ENCODE results near the gene KRTAP2-3.

GRCh38 chr17:41016578-41017215, 43.2 kb downstream of the KRTAP2-3 start:
- TF ChIP-seq, protein P1, sequence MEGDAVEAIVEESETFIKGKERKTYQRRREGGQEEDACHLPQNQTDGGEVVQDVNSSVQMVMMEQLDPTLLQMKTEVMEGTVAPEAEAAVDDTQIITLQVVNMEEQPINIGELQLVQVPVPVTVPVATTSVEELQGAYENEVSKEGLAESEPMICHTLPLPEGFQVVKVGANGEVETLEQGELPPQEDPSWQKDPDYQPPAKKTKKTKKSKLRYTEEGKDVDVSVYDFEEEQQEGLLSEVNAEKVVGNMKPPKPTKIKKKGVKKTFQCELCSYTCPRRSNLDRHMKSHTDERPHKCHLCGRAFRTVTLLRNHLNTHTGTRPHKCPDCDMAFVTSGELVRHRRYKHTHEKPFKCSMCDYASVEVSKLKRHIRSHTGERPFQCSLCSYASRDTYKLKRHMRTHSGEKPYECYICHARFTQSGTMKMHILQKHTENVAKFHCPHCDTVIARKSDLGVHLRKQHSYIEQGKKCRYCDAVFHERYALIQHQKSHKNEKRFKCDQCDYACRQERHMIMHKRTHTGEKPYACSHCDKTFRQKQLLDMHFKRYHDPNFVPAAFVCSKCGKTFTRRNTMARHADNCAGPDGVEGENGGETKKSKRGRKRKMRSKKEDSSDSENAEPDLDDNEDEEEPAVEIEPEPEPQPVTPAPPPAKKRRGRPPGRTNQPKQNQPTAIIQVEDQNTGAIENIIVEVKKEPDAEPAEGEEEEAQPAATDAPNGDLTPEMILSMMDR (conservative IDR thresholded peaks at IDR 0.05) = no peak
- no peak for TF ChIP-seq ZFX (IDR thresholded peaks at IDR 0.05)

All from C4-2B (cell line).